HG03060 (cell line): ENCODE data around the gene MYOM1.
A peak's percentile ranks its signal among the peaks of the same experiment; 100 is the strongest.

ENCODE experiments used
- ATAC-seq: cut with Tn5 transposase; IDR thresholded peaks from one replicate; pipeline ENCODE4 v1.9.1; 2021; ENCODE audit warnings: low read depth, moderate number of reproducible peaks; ENCODE audit not compliant: unreplicated experiment

The MYOM1 gene

DNA sequence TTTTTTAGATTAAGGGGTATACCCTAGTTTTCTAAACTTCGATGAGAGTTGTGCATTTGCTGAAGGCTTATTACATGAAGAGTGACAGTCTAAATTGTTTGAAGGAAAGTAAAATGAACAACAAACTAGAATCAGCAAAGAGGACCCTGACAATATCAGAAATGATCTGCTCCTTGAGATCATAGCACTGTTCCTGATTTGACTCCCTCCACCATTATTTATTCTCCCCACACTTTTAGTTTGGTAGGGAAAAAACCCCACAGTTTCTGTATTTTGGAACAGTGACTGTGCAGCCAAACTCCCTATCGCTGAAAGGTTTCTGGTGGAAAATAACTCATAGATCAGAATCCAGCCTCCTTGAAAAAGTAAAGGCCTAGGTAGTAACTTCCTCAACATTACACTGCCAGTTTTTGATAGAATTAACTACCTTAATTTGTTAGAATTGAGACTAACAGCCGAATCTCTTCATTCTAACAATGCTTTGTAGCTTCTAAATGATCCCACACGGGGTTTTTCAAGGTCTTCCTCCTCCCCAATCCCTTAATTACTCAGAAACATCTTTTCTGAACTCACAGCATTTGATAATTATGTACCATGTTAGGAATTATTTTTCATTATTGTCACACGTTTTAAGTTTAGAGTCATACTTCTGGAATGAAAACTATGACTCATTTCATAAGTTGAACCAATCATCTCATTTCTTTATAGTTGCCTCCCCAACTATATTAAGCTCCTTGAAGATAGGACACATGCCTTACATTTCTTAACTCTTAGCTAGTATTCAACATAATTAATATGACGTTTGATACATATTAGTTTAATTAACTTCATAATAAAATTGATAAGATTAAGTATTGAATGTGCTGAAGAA is 30.7 kb upstream of the MYOM1 start:
- ATAC-seq = no peak

- ATAC-seq = no peak
Measured at GRCh38 chr18:3248658-3249359, 29.0 kb upstream of the MYOM1 start.

DNA sequence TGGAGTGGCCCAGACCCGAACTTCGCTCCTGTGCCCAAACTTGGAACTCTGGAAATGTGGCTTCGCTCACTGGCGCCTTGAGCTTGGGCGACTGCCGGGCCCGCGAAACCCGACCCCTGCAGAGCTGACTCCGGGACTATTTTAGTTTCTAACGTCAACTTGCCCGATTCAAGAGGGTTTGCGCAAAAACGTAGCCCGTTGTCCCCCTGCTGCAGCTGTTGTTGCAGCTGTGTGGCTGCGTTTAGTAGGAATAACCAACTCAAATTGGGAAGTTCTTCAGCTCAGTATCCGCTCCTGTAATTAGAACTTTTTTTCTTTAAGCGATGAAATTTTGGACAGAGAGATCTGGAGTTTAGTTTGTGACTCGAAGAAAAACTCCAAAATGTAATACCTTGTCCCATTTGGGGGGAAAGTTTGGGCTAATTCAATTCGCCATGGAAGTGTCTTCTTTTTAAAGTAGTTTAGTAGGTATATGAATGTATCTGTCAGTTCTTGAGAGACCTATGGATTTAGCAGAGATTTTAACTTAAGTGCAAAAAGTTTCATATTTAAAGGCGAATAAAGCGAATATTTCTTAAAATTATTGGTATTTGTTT is 28.4 kb upstream of the MYOM1 start:
- no peak for ATAC-seq

- peak; percentile 54 for ATAC-seq
Measured at GRCh38 chr18:3247240-3248061, 27.7 kb upstream of the MYOM1 start, which contains the start of gene MYL12A. Gene MYL12A (plus strand): TSS chr18:3247801. CDS start chr18:3253248, 5,447 bp downstream.

DNA sequence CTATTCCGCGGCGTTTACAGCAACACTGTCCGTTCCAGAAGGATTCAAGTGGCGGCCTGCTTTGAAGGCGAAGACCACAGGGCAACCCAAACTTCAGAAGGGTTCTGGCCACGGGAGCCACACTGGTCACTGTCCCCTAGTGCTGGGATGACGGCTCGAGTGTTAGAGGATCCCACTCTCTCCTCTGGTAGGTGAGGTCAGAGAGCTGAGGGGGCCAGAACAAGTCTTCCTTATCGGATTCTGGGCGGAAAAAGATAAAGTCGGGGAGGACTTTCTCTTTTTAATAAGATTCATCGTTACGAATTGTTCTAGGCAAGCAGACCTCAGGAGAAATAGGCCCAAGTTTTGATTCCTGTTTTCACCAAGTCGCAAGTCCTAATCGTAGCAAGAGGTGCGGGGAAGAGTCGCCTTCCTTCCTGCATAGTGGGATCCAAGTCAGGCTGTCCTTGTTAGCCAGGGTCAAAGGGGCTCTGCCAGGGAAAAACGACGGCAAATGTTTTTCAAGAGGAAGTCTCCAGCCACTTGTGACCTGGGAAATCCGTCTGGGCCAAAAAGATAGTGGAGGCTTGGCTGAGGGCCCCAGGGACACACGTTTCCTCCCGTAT is 27.0 kb upstream of the MYOM1 start:
- ATAC-seq = no peak

DNA sequence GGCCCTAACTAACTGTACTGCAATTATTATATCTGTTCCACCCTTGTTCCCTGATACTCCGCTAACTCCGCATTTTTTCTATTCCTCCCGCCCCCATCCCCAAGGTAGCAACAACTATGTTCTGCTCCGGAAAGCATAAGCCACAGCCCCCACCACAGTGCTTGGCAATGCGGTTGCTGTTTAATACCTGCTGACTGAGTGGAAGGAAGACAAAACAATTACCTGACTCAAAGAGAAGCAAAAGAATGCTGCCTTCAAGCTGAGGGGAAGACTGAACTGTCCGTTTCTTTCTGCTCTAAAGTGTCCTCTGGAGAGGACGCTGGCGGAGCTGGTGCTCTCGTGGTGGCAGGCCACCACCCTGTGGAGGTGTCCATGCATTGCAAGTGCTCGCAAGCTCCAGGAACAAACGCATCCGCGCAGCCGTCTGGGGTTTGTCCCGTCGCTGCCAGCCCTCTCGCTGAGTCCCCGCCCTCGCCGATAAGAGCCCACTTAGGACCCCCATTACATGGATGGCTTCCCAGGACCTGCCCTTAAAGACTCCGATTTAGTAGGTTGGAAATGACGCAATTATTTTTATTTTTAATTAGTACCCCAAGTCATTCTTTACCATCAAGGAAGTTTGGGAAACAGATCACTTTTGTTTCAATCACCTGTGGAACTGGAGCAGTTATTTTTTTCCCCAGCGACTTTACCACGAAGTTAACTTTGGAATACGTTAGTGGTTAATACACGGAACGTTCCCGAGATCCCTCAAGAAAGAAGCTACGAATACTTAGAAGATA is 26.3 kb upstream of the MYOM1 start:
- ATAC-seq = no peak

- ATAC-seq = no peak
Measured at GRCh38 chr18:3245185-3245564, 25.4 kb upstream of the MYOM1 start.

GRCh38 chr18:3238742-3239141 is 19.0 kb upstream of the MYOM1 start:
- no peak for ATAC-seq

DNA sequence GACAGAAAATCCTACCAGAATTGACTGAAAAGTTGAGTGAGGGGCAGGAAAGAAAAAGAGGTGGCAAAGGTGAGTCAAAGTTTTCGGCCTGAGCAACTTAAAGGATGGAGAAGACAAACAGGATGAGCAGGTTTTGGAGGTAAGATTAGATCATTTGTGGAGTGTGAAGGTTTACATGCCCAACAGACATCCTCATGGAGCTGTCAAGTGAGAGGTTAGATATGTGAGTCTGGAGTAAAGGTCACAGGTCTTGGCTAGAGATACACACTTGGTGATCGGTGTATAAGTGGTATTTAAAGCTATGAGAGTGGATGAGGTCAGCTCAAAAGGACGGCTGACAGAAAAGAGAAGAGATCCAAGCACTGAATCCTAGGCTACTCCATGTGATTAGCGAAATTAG is 16.7 kb upstream of the MYOM1 start:
- ATAC-seq = no peak

DNA sequence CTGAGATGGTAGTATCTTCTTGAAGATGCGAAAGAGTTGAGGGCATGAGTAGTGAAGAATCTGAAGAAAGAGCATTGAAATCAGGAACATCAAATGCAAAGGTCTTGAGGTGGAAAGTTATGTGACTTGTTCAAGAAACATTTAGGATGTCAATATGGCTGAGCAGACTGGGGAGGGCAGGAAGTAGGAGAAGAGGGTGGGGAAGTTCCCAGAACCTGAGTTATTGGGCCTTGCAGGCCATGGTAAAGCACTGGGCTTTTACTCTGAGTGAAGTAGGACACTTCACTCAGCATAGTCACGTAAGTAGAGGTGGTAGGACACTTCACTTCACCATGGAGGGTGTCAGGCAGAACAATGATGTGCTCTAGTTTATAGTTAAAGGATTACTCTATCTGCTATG is 16.1 kb upstream of the MYOM1 start:
- ATAC-seq = no peak

- no peak for ATAC-seq
Measured at GRCh38 chr18:3234457-3234856, 14.7 kb upstream of the MYOM1 start.

DNA sequence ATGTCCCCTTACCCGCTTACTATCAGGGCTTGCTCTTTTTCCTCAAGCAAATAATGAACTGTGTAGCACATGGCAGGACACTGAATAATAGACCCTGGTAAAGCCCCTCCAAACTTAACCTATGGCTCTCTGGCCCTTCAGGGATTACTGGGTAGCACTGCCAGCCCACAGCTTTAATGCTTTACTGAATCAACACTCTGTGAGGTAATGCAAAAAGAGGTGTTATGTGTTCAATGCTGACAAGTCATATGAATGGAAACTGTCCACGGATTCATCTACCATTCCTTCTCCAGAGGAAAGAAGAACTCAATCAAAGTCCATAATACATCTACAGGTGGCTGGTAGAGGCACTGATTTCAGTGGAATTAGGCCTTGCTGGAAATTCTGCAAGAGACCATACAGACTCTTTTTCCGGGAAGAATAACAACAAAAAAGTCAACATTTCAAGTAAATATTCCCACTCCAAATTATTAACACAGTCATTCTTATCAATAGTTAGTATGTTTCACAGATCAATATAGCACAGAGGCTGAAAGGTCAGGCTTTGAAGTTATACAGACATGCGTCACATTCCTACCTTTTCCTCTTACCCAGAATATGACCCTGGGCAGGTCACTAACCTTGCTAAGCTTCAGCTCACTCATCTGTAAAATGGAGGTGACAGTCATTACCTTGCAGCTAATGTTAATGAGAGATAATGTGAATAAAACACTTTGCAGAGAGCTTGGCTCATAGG is 13.8 kb upstream of the MYOM1 start:
- ATAC-seq = no peak

- no peak for ATAC-seq
Measured at GRCh38 chr18:3233004-3233403, 13.2 kb upstream of the MYOM1 start.

DNA sequence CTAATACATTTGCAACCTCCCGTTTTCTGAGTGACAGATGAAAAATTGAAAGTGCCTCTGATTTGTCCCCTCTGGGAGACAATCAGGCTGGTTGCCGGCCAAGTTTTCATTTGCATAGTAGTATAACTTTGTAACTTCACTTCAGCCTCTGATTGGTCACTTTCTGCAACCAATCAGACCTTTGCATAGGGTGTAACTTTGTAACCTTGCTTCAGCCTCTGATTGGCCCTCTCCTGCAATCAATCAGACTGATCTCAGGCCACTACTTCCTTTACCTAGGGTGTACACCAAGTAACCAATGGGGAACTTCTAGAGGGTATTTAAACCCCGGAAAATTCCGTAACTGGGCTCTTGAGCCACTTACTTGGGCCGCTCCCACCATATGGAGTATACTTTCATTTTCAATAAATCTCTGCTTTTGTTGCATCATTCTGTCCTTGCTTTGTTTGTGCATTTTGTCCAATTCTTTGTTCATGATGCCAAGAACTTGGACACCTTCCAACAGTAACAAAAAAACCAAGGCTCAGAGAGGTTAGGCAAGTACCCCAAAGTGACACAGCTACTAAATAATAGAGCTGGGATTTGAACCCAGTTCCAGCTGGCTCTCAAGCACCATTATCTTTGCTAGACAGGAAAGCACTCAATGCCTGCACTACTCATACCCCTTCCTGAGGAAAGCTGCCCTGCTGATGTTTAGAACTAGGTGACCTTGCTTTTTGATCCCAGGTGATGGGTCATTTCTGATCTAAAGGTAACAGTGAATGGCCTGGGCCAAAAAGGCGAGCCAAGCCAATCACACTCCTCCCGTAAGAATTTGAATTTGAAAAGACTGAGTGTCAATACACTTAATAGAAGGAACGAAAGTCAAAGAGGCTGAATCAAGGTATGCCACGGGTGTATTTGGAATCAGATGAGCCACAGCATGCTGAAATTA is 10.9 kb upstream of the MYOM1 start:
- no peak for ATAC-seq

GRCh38 chr18:3226048-3226447 is 6.3 kb upstream of the MYOM1 start:
- ATAC-seq = no peak

GRCh38 chr18:3225588-3225987 is 5.8 kb upstream of the MYOM1 start:
- no peak for ATAC-seq

DNA sequence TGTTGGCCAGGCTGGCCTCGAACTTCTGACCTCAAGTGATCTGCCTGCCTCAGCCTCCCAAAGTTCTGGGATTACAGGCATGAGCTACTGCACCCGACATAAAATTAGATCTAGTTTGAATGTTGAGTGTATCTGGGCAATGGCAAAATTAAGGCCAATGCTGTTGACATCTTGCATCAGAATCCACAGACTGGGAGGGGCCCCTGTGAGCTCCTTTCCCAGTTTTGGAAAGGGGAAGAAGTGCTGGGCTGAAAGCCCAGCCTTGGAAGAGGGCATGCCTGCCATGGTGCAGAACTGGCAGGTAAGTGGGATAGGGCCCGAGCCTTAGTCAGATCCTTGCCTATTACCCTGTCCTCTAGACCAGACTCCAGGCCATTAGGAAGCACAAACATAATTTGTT is 4.5 kb upstream of the MYOM1 start:
- ATAC-seq = no peak

- no peak for ATAC-seq
Measured at GRCh38 chr18:3223356-3223755, 3.6 kb upstream of the MYOM1 start.
